SK-N-MC (cell line): ENCODE measurements around the gene COBL.

Experiments
- FOXP2 ChIP-seq: optimal IDR thresholded peaks from 2 replicates; pipeline ENCODE3; 2011; ENCODE audit warnings: mild to moderate bottlenecking, moderate library complexity; ENCODE audit not compliant: insufficient read depth; ENCODE audit errors: extremely low read length, control extremely low read depth
- POLR2AphosphoS5 ChIP-seq: IDR thresholded peaks from 2 replicates; pipeline ENCODE4 v1.6.1; 2012; ENCODE audit warnings: mild to moderate bottlenecking, low read depth, low read length, borderline replicate concordance

GRCh38 chr7:51255036-51255435 lies 61.6 kb downstream of the COBL start:
- TF ChIP-seq POLR2AphosphoS5 = no peak
- no peak for TF ChIP-seq FOXP2
